ENCODE results near the gene NSD2.

NSD2 gene

GRCh38 chr4:1863297-1864033 lies 7.7 kb upstream of the NSD2 start:
- no peak for TF ChIP-seq SPI1 (IDR thresholded peaks at IDR 0.05; ENCODE audit: borderline replicate concordance, low read depth)
- TF ChIP-seq GABPA (IDR thresholded peaks at IDR 0.05; ENCODE audit: low read depth), result no peak
- no peak for TF ChIP-seq POLR2AphosphoS5 (IDR thresholded peaks at IDR 0.05; ENCODE audit: low read depth)
- no peak for TF ChIP-seq REST (IDR thresholded peaks at IDR 0.05; ENCODE audit: insufficient replicate concordance, low read depth)
- TF ChIP-seq CTCF (IDR thresholded peaks at IDR 0.05; ENCODE audit: insufficient read depth, low read length), result no peak
- Histone ChIP-seq H3K27ac (replicated peaks) (no peak overlapping the region), H3K27me3 (ENCODE audit: insufficient read depth, poor library complexity, severe bottlenecking) (no peaks in the 10 kb centered on the region), H3K4me3 (replicated peaks; ENCODE audit: insufficient read depth, low read length) (no peak overlapping the region)
- DNase-seq (ENCODE audit: low read depth in 1 of 2, low spot score in 1 of 2), result no peak

- no peak for TF ChIP-seq SPI1 (IDR thresholded peaks at IDR 0.05; ENCODE audit: borderline replicate concordance, low read depth)
- no peak for TF ChIP-seq GABPA (IDR thresholded peaks at IDR 0.05; ENCODE audit: low read depth)
- TF ChIP-seq POLR2AphosphoS5 (IDR thresholded peaks at IDR 0.05; ENCODE audit: low read depth), result no peak
- no peak for TF ChIP-seq REST (IDR thresholded peaks at IDR 0.05; ENCODE audit: insufficient replicate concordance, low read depth)
- no peak for TF ChIP-seq CTCF (IDR thresholded peaks at IDR 0.05; ENCODE audit: insufficient read depth, low read length)
- no peak overlapping the region for H3K4me3 ChIP-seq (replicated peaks; ENCODE audit: insufficient read depth, low read length)
- no peak overlapping the region for H3K27ac ChIP-seq (replicated peaks)
- DNase-seq (ENCODE audit: low read depth in 1 of 2, low spot score in 1 of 2), result no peak
- H3K27me3 ChIP-seq (ENCODE audit: insufficient read depth, poor library complexity, severe bottlenecking), result no peaks in the 10 kb centered on the region
These were observed 6.9 kb upstream of the NSD2 start for GRCh38 chr4:1864076-1865008.

- Histone ChIP-seq H3K4me3 (replicated peaks; ENCODE audit: insufficient read depth, low read length) (no peak overlapping the region), H3K27ac (replicated peaks) (no peak overlapping the region), H3K27me3 (ENCODE audit: insufficient read depth, poor library complexity, severe bottlenecking) (no peaks in the 10 kb centered on the region)
- no peak for DNase-seq (ENCODE audit: low read depth in 1 of 2, low spot score in 1 of 2)
- TF ChIP-seq POLR2AphosphoS5 (IDR thresholded peaks at IDR 0.05; ENCODE audit: low read depth) (no peak), SPI1 (IDR thresholded peaks at IDR 0.05; ENCODE audit: borderline replicate concordance, low read depth) (no peak), CTCF (IDR thresholded peaks at IDR 0.05; ENCODE audit: insufficient read depth, low read length) (no peak), GABPA (IDR thresholded peaks at IDR 0.05; ENCODE audit: low read depth) (no peak), REST (IDR thresholded peaks at IDR 0.05; ENCODE audit: insufficient replicate concordance, low read depth) (no peak)
These were observed 5.0 kb upstream of the NSD2 start for GRCh38 chr4:1866189-1866661.
